Activated CD4-positive, alpha-beta T cell treated with anti-CD3 and anti-CD28 coated beads, Interleukin-2, amount 10 ng/mL, durations not matched to agents 7 days and 5 days (primary cell): ENCODE data around the gene LATS2. TPM values are rescaled to one million over a fixed set of nuclear protein-coding genes. Genes with fewer than 3 reads are reported as not detected.
"Not testable (repeated sequence)": the region's sequence is repeated elsewhere in the genome, so short reads cannot be mapped to it uniquely, and the experiment has no call there.

Source experiments
- CTCF ChIA-PET: fragments of 350-600 bp; sonication (Branson Sonifier 250); formaldehyde crosslinking; loops from one replicate; lab custom pipeline; 2021; ENCODE audit warnings: antibody characterized with exemption; lab: Charles Lee
- POLR2A ChIA-PET: fragments of 350-600 bp; sonication (Branson Sonifier 250); formaldehyde crosslinking; loops from one replicate; lab custom pipeline; 2021; ENCODE audit warnings: antibody characterized with exemption; lab: Charles Lee
- DNase-seq: peaks from one replicate; pipeline ENCODE4 v3.0.0-alpha.2; 2020
- H3K27ac Mint-ChIP-seq: one replicate; pipeline ENCODE4 v1.8.0; 2021; ENCODE audit warnings: mild to moderate bottlenecking, moderate library complexity, mixed read lengths
- H3K27me3 Mint-ChIP-seq: one replicate; pipeline ENCODE4 v1.8.0; 2021; ENCODE audit warnings: mixed read lengths
- H3K36me3 Mint-ChIP-seq: one replicate; pipeline ENCODE4 v1.8.0; 2021; ENCODE audit warnings: low read depth, mixed read lengths
- H3K4me1 Mint-ChIP-seq: one replicate; pipeline ENCODE4 v1.8.0; 2021; ENCODE audit warnings: mixed read lengths
- H3K4me3 Mint-ChIP-seq: one replicate; pipeline ENCODE4 v1.8.0; 2021; ENCODE audit warnings: mild to moderate bottlenecking, moderate library complexity, mixed read lengths
- H3K9me3 Mint-ChIP-seq: one replicate; pipeline ENCODE4 v1.8.0; 2021; ENCODE audit warnings: mixed read lengths
- total RNA-seq, 2 experiments: library from RNA; stranded (reverse); gene quantifications; one replicate each; pipeline ENCODE4 v1.2.3, GENCODE V29; 2021

The LATS2 gene
- total RNA-seq, 2 experiments from 2014 or later, result 3.1 to 3.2 TPM

DNA sequence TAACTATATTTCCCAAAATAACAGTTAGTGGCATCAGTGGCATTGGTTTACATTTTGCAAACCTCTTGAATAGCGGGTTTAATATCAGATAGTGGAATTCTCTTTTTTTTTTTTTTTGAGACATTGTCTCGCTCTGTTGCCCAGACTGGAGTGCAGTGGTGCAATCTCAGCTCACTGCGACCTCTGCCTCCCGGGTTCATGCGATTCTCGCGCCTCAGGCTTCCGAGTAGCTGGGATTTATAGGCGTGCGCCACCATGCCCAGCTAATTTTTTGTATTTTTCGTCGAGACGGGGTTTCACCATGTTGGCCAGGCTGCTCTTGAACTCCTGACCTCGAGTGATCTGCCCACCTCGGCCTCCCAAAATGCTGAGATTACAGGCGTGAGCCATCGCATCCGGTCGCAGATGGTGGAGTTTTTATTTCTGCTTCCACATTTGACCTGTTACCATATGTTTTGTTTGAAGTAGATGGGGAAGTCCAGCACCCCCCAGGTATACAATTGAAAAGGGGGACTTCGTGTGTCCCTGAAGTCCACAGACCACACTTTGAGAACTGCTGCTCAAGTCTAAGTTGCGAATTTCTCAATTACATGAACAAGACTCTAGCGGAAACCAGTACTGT lies 118.3 kb downstream of the LATS2 start:
- ChIA-PET POLR2A (no interaction called here), CTCF (interaction anchor here (1.0 to 1.1 kb wide), 4 partner anchors 9 to 535 kb away, joined by 3 to 5 read pairs (median 4); no protein-coding TSS in a partner anchor)
- DNase-seq, result no peak
- H3K27me3 Mint-ChIP-seq, result peaks cover 35% of the 10 kb centered on the region
- no peak overlapping the region for H3K4me3 Mint-ChIP-seq
- no peaks in the 10 kb centered on the region for H3K9me3 Mint-ChIP-seq
- no peaks in the 10 kb centered on the region for H3K36me3 Mint-ChIP-seq
- H3K27ac Mint-ChIP-seq, result no peak overlapping the region
- peaks cover 11% of the 10 kb centered on the region for H3K4me1 Mint-ChIP-seq

- H3K27me3 Mint-ChIP-seq, result peaks cover 15% of the 10 kb centered on the region
- H3K36me3 Mint-ChIP-seq, H3K4me1 Mint-ChIP-seq, CTCF ChIA-PET, H3K4me3 Mint-ChIP-seq, H3K9me3 Mint-ChIP-seq, H3K27ac Mint-ChIP-seq, POLR2A ChIA-PET, DNase-seq: not testable (repeated sequence)
These were observed 120.9 kb downstream of the LATS2 start for GRCh38 chr13:20940511-20940910.

- no peak for DNase-seq
- ChIA-PET POLR2A (no interaction called here), CTCF (interaction anchor here (0.5 kb wide), 1 partner anchor 171 kb away, joined by 3 read pairs; no protein-coding TSS in a partner anchor)
- Mint-ChIP-seq H3K9me3 (no peaks in the 10 kb centered on the region), H3K4me3 (no peak overlapping the region), H3K4me1 (peaks cover 1% of the 10 kb centered on the region), H3K27me3 (peaks cover 11% of the 10 kb centered on the region), H3K27ac (no peak overlapping the region), H3K36me3 (no peaks in the 10 kb centered on the region)
These were observed 121.3 kb downstream of the LATS2 start for GRCh38 chr13:20940083-20940482.

- no peaks in the 10 kb centered on the region for H3K9me3 Mint-ChIP-seq
- no peak overlapping the region for H3K4me3 Mint-ChIP-seq
- H3K27me3 Mint-ChIP-seq, result peaks cover 8% of the 10 kb centered on the region
- DNase-seq, result no peak
- H3K27ac Mint-ChIP-seq, result no peak overlapping the region
- H3K4me1 Mint-ChIP-seq, result peaks cover 1% of the 10 kb centered on the region
- H3K36me3 Mint-ChIP-seq, result no peaks in the 10 kb centered on the region
- ChIA-PET POLR2A (no interaction called here), CTCF (interaction anchor here (0.5 kb wide), 1 partner anchor 171 kb away, joined by 3 read pairs; no protein-coding TSS in a partner anchor)
These were observed 121.7 kb downstream of the LATS2 start for GRCh38 chr13:20939662-20940061.

- H3K4me3 Mint-ChIP-seq, result no peak overlapping the region
- POLR2A ChIA-PET, result interaction anchor here (0.6 kb wide), 1 partner anchor 206 kb away, joined by 3 read pairs; no protein-coding TSS in a partner anchor
- H3K36me3 Mint-ChIP-seq, result no peaks in the 10 kb centered on the region
- H3K4me1 Mint-ChIP-seq, result no peaks in the 10 kb centered on the region
- no peak for DNase-seq
- no peaks in the 10 kb centered on the region for H3K9me3 Mint-ChIP-seq
- no peak overlapping the region for H3K27ac Mint-ChIP-seq
- CTCF ChIA-PET, result no interaction called here
- H3K27me3 Mint-ChIP-seq, result peaks cover 2% of the 10 kb centered on the region
These were observed 123.1 kb downstream of the LATS2 start for GRCh38 chr13:20938302-20938701.

GRCh38 chr13:20927596-20928257 lies 133.7 kb downstream of the LATS2 start:
- no peak for DNase-seq
- no peaks in the 10 kb centered on the region for H3K36me3 Mint-ChIP-seq
- H3K9me3 Mint-ChIP-seq, result no peaks in the 10 kb centered on the region
- no peak overlapping the region for H3K4me3 Mint-ChIP-seq
- POLR2A ChIA-PET, result no interaction called here
- CTCF ChIA-PET, result interaction anchor here (0.7 to 1.5 kb wide), 2 partner anchors 11 to 129 kb away, joined by 3 to 4 read pairs; no protein-coding TSS in a partner anchor
- no peaks in the 10 kb centered on the region for H3K27me3 Mint-ChIP-seq
- no peaks in the 10 kb centered on the region for H3K4me1 Mint-ChIP-seq
- no peak overlapping the region for H3K27ac Mint-ChIP-seq

DNA sequence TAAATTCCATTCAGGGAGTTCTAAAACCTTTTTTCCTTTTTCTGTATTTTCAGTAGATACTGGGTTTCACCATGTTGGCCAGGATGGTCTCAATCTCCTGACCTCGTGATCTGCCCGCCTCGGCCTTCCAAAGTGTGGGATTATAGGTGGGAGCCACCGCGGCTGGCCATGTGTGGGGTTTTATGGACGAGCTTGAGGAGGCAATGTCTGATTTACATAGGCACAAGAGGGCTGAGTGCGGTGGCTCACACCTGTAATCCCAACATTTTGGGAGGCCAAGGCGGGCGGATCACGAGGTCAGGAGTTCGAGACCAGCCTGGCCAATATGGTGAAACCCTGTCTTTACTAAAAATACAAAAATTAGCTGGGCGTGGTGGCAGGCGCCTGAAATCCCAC lies 136.0 kb downstream of the LATS2 start:
- H3K9me3 Mint-ChIP-seq, H3K27ac Mint-ChIP-seq, DNase-seq, H3K27me3 Mint-ChIP-seq, H3K4me3 Mint-ChIP-seq, H3K4me1 Mint-ChIP-seq, H3K36me3 Mint-ChIP-seq: not testable (repeated sequence)
- POLR2A ChIA-PET, result interaction anchor here (0.6 kb wide), 2 partner anchors 428 to 459 kb away, joined by 4 to 9 read pairs; no protein-coding TSS in a partner anchor
- CTCF ChIA-PET, result interaction anchor here (0.6 to 1.5 kb wide), 7 partner anchors 72 to 728 kb away, joined by 3 to 6 read pairs (median 4); partner anchors contain the start of gene IL17D

- CTCF ChIA-PET, result interaction anchor here (0.6 to 1.5 kb wide), 9 partner anchors 22 to 727 kb away, joined by 3 to 6 read pairs (median 4); partner anchors contain the start of gene IL17D
- no peaks in the 10 kb centered on the region for H3K36me3 Mint-ChIP-seq
- DNase-seq, result peak; percentile 84
- POLR2A ChIA-PET, result interaction anchor here (0.6 kb wide), 2 partner anchors 428 to 459 kb away, joined by 4 to 9 read pairs; no protein-coding TSS in a partner anchor
- H3K9me3 Mint-ChIP-seq, result no peaks in the 10 kb centered on the region
- H3K27ac Mint-ChIP-seq, result no peak overlapping the region
- no peaks in the 10 kb centered on the region for H3K27me3 Mint-ChIP-seq
- H3K4me3 Mint-ChIP-seq, result no peak overlapping the region
- no peaks in the 10 kb centered on the region for H3K4me1 Mint-ChIP-seq
These were observed 136.5 kb downstream of the LATS2 start for GRCh38 chr13:20924758-20925394.

DNA sequence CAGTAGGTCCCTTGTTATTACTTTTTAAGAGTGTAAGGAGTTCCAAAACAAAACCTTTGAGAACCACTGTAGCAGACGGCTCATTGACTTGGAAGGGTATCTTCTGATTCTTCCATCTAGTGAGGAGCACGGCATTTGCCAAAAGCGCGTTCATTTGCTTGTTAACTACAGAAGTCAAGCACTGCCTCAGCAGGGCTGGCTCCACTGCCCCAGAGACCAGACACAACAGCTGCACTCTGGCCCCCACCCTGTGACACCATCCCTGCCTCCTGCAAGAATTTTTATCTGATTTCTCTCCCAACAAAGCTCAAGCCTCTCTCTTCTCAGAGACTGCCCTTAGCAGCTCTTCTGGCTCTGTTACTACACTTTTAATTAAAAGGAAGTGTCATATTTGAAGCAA lies 138.1 kb downstream of the LATS2 start:
- DNase-seq, result no peak
- Mint-ChIP-seq H3K4me3 (no peak overlapping the region), H3K4me1 (no peaks in the 10 kb centered on the region), H3K27me3 (no peaks in the 10 kb centered on the region), H3K9me3 (no peaks in the 10 kb centered on the region), H3K27ac (no peak overlapping the region), H3K36me3 (no peaks in the 10 kb centered on the region)
- POLR2A ChIA-PET, result no interaction called here
- CTCF ChIA-PET, result no interaction called here

Other genes with a start within 250 kb of the LATS2 start
- 10 to 100 TPM; 18.9 to 19.0 TPM for gene XPO4, start 158.8 kb downstream of the LATS2 start, total RNA-seq
- gene SAP18, start 78.5 kb upstream of the LATS2 start, total RNA-seq, result 100 to 1,000 TPM; 202 to 220 TPM
- gene SKA3, start 115.0 kb upstream of the LATS2 start, total RNA-seq, result 10 to 100 TPM; 42.2 to 50.7 TPM
- gene MRPL57, start 115.1 kb upstream of the LATS2 start, total RNA-seq, result 10 to 100 TPM; 18.7 to 18.8 TPM